Measurements from ENCODE around the gene APPL1. TPM values are rescaled to one million over a fixed set of nuclear protein-coding genes. Genes with fewer than 3 reads are reported as not detected.
A peak's percentile ranks its signal among the peaks of the same experiment; 100 is the strongest.

The APPL1 gene
- total and polyA plus RNA-seq, 2 of the 13 experiments (the other 11 are each of a cell fraction or from before 2014, with no cell fraction given), result 14.3 to 29.0 TPM

DNA sequence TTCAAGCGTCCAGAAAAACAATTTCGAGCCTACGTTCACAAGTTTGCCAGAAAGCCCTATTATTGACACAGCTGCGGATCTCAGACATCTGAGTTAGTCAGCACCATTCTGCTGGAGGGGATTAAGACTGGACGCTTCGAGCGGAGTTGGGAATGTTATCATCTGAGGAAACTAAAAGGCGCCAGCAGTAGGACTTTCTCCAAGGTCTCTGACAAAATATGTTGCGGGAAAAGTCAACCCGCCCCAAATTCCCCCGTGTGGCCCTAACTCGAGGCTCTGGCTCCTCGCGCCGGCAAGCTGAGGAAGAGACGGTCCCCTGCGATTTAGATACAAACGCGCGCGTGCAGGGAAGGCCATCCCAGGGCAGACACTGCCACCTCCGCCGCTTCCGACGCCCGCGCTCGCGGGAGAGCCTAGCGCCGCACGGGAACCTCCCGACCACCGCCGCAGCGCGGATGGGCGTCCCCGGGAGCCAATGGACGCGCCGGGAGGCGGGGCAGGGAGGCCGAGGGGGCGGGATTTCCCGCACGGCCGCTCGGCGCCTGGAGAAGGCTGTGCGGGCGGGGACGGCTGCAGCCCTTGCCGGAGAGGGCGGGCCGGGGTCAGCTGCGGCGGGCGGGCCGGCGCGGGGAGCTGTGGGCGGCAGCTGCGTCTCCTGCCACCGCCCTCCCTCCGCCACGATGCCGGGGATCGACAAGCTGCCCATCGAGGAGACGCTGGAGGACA, at the start of gene APPL1 (continued):
- peak; percentile 68; the same call in 1 of the 2 replicates for TF ChIP-seq TP53 (CRISPR knock-in tag; conservative IDR thresholded peaks at IDR 0.05)
- 0 out of 2 replicates have a peak, but pooled peaks have one; percentile 33 for TF ChIP-seq SNAPC2 (CRISPR knock-in tag; IDR thresholded peaks at IDR 0.05)
- TF ChIP-seq ZNF746 (CRISPR knock-in tag; IDR thresholded peaks at IDR 0.05), result peak; percentile 86; the same call in 1 of the 2 replicates
- no peak for TF ChIP-seq REL (CRISPR knock-in tag; conservative IDR thresholded peaks at IDR 0.05)
- TF ChIP-seq ZNF546 (CRISPR knock-in tag; conservative IDR thresholded peaks at IDR 0.05), result 0 out of 2 replicates have a peak, but pooled peaks have one; percentile 68
- TF ChIP-seq ZNF792 (CRISPR knock-in tag; IDR thresholded peaks at IDR 0.05), result peak; percentile 65; the same call in 1 of the 2 replicates
- TF ChIP-seq CEBPG (CRISPR knock-in tag; IDR thresholded peaks at IDR 0.05), result no peak; the same call in 1 of the 2 replicates
- no peak for TF ChIP-seq ZNF577 (CRISPR knock-in tag; IDR thresholded peaks at IDR 0.05; ENCODE audit: borderline replicate concordance, low read depth)
- no peak; the same call in 1 of the 2 replicates for TF ChIP-seq ZNF558 (CRISPR knock-in tag; IDR thresholded peaks at IDR 0.05; ENCODE audit: borderline replicate concordance)
- TF ChIP-seq ZNF335 (CRISPR knock-in tag; IDR thresholded peaks at IDR 0.05), result no peak
- peak; percentile 51; the same call in 1 of the 2 replicates for TF ChIP-seq ZNF556 (CRISPR knock-in tag; IDR thresholded peaks at IDR 0.05; ENCODE audit: borderline replicate concordance)
- TF ChIP-seq SRY (CRISPR knock-in tag; IDR thresholded peaks at IDR 0.05), result peak; percentile 72
- no peak for TF ChIP-seq ZNF562 (CRISPR knock-in tag; IDR thresholded peaks at IDR 0.05; ENCODE audit: borderline replicate concordance)
- TF ChIP-seq ZNF256 (CRISPR knock-in tag; conservative IDR thresholded peaks at IDR 0.05), result peak; percentile 69; the same call in 1 of the 2 replicates
- TF ChIP-seq NKX3-1 (CRISPR knock-in tag; IDR thresholded peaks at IDR 0.05), result peak; percentile 67; the same call in 1 of the 2 replicates
- TF ChIP-seq EEA1 (CRISPR knock-in tag; IDR thresholded peaks at IDR 0.05; ENCODE audit: borderline replicate concordance), result no peak; the same call in 1 of the 2 replicates
- TF ChIP-seq PCBP2 (optimal IDR thresholded peaks at IDR 0.05; ENCODE audit: low read depth, low read length, poor library complexity, severe bottlenecking), result no peak
- no peak for TF ChIP-seq KDM4B (CRISPR knock-in tag; IDR thresholded peaks at IDR 0.05)
- no peak for TF ChIP-seq MYNN (CRISPR knock-in tag; IDR thresholded peaks at IDR 0.05; ENCODE audit: low read depth)
- 0 out of 2 replicates have a peak, but pooled peaks have one; percentile 32 for TF ChIP-seq ZNF446 (CRISPR knock-in tag; IDR thresholded peaks at IDR 0.05)
- 0 out of 2 replicates have a peak, but pooled peaks have one; percentile 29 for TF ChIP-seq ZNF567 (CRISPR knock-in tag; IDR thresholded peaks at IDR 0.05; ENCODE audit: borderline replicate concordance)
- TF ChIP-seq ZNF230 (CRISPR knock-in tag; IDR thresholded peaks at IDR 0.05), result peak; percentile 95
- TF ChIP-seq THAP9 (CRISPR knock-in tag; IDR thresholded peaks at IDR 0.05; ENCODE audit: borderline replicate concordance), result peak; percentile 46; the same call in 1 of the 2 replicates
- TF ChIP-seq IRF2 (CRISPR knock-in tag; IDR thresholded peaks at IDR 0.05), result peak; percentile 79; the same call in 1 of the 2 replicates
- TF ChIP-seq, protein P1, sequence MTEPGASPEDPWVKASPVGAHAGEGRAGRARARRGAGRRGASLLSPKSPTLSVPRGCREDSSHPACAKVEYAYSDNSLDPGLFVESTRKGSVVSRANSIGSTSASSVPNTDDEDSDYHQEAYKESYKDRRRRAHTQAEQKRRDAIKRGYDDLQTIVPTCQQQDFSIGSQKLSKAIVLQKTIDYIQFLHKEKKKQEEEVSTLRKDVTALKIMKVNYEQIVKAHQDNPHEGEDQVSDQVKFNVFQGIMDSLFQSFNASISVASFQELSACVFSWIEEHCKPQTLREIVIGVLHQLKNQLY (CRISPR knock-in tag; IDR thresholded peaks at IDR 0.05), result no peak
- peak; percentile 51; the same call in 1 of the 2 replicates for TF ChIP-seq ZIK1 (CRISPR knock-in tag; IDR thresholded peaks at IDR 0.05; ENCODE audit: borderline replicate concordance, low read depth)
- TF ChIP-seq EED (CRISPR knock-in tag; IDR thresholded peaks at IDR 0.05), result peak; percentile 88; the same call in 1 of the 2 replicates
- peak; percentile 77 for TF ChIP-seq TARDBP (CRISPR knock-in tag; IDR thresholded peaks at IDR 0.05)
- peak; percentile 90 for TF ChIP-seq REPIN1 (CRISPR knock-in tag; IDR thresholded peaks at IDR 0.05; ENCODE audit: borderline replicate concordance, low read depth)

Data from HepG2 (cell line).